KBM-7 (cell line): Measurements from ENCODE around the gene LDLRAD4.

Experiments used
- DNase-seq: peaks from one replicate; pipeline ENCODE4 v3.0.0-alpha.2; 2015
- in situ Hi-C: fragments of 300-500 bp; cut with MboI; formaldehyde crosslinking; loops from 2 replicates; pipeline ENCODE4 v1.14.3; 2020; ENCODE audit warnings: low sequenced_read_pairs, low pct_unique_long_range_greater_than_20kb, mixed read lengths

Gene LDLRAD4

GRCh38 chr18:13425357-13426091, 207.0 kb downstream of the LDLRAD4 start:
- in situ Hi-C loops = no loop called here
- peak; percentile 46 for DNase-seq

DNA sequence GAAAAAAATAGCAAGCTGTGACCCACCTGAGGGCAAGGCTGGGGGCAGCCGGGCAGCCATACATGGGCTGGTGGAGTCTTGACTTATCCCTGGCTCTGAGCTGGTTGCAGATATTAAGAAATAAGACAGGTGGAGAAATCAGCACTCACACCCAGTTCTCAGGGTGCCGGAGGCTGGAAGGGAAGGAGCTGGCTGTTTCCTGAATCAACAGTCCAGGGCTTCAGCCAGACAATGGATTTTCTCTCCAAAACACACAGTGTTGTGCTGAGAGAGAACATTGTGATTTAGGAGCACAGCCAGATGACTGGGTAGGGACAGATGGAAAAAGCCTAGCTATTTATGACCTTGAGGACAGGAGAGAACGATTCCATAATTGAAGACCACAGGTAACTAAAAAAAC, 208.8 kb downstream of the LDLRAD4 start:
- DNase-seq = no peak
- in situ Hi-C loops = no loop called here

DNA sequence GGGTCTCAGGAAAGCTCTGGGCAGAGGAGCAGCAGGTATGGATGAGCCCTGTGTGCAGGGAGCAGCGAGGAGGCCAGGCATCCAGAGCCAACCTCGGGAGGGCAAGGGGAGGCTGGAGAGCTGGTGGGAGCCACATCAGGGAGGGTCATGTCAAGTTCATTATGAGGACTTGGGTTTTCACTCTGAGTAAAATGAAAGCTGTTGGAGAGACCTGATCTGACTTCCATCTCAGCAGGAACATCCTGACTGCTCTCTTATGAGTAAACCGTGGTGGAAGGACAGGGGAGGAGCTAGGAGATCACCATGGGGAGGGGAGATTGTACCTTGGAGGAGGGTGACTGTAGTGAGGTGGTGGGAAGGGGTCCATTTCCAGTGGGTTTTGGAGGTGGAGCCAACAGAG, 209.8 kb downstream of the LDLRAD4 start:
- in situ Hi-C loops = no loop called here

DNA sequence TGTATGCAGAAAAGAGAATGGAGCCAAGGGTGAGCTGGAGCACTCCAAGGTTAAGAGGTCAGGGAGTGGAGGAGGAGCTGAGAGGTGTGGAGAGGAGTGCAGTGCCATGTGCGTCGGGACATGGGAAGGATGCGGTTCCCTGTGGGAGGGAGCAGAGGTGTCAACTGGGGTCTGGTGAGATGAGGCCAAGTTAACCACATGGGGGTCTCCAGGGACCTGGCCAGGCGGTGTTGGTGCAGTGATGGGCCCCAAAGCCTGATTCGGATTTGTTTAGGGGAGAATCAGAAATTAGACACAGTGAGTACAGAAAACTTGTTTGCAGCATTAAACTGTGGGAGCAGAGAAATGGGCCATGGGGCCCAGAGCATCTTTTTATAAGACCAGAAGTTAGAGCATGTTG, 210.5 kb downstream of the LDLRAD4 start:
- in situ Hi-C loops = no loop called here

More for the DNA sequence above, 209.8 kb downstream of the LDLRAD4 start:
- no peak for DNase-seq

DNA sequence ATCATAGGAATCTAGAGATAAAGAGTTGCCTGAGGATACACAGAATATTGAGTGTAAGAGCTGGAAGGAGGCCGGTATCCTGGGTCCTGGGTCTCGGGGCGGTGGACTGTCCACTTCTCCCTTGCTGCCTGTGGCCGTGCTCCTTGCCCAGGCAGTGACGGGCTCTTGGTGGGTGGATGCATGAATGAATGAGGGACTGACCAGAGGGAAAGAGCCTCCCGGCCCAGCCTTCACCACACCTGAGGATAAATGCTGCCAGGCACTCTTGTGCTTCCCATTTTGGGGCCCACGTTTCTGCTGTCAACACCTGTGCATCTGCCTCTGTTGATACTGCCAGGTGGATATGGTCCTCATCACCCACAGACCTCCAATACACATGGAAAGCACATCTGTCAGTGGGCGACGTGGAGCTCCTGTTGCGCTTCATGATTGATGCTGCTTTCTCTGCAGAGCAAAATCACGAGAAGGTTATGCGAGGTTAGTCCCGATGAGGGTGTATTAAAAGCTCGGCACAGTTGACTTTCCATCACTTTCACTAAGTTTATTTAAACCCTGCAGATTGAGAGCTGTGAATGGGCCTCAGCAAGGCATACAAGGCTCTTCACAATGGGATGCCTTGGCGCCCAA, 211.4 kb downstream of the LDLRAD4 start:
- in situ Hi-C loops = no loop called here
- no peak for DNase-seq

More for the DNA sequence above, 210.5 kb downstream of the LDLRAD4 start:
- no peak for DNase-seq

DNA sequence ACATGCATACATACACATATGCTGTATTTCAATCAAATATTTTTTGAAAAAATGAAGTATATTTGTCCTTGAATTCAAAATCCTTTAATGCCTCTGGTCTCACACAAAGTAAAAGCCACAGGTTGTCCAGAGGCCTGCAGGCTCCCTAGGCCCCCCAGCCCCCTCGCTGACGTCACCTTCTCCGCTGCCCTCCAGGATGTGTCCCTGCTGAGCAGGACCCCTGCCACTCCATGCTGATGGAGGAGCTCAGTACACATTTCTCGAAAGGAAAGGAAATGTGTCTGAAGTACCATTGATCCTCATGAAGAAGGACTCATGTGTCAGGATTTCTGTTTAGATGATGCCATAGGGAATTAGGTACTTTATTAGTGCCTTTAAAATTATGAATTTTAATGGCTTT, 212.1 kb downstream of the LDLRAD4 start:
- no peak for DNase-seq
- in situ Hi-C loops = no loop called here

DNA sequence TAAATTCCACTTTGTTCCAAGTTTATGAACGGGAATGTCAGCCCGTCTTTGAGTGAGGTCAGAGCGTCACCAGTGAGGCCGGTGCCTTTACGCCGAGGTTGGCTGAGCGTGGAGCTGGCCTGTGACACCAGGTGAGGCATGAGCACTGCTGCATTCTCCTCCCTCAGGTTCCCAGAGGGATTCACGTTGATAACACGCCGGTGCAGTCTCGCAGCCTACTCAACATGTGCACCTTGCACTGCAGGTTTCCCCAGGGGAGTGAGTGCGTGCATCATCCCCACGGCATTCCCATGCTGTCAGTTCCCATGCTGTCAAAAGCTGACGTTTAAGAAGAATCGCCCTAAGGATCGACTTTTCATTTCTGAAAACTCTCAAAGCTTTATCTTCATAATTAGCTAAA, 213.3 kb downstream of the LDLRAD4 start:
- in situ Hi-C loops = no loop called here

GRCh38 chr18:13433125-13433524, 214.6 kb downstream of the LDLRAD4 start:
- in situ Hi-C loops = no loop called here
- DNase-seq = no peak

More for the DNA sequence above, 213.3 kb downstream of the LDLRAD4 start:
- DNase-seq = no peak

GRCh38 chr18:13433685-13434084, 215.1 kb downstream of the LDLRAD4 start:
- DNase-seq = no peak
- in situ Hi-C loops = no loop called here

- in situ Hi-C loops = no loop called here
- DNase-seq = no peak
These were observed 216.3 kb downstream of the LDLRAD4 start for GRCh38 chr18:13434854-13435253.

- in situ Hi-C loops = no loop called here
- DNase-seq = no peak
These were observed 217.2 kb downstream of the LDLRAD4 start for GRCh38 chr18:13435586-13436333.

DNA sequence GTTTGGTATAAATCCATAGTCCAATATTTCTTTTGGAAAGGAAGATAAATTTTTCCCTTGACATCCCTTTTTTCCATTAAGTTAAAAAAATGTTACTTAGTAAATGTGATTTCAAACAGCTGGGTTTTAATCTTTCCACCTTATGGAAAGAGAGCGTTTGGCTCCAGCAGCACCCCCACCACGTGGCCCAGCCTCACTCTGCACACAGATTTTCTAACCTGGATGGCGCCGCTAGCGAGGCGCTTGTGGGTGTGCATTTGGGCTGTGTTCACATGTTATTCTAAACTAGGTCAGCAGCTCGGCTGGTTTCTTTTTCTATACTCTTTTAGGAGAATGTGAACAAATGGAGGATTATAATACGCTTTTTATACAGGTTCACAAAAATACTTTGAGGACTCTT, 218.0 kb downstream of the LDLRAD4 start:
- in situ Hi-C loops = no loop called here
- DNase-seq = no peak

DNA sequence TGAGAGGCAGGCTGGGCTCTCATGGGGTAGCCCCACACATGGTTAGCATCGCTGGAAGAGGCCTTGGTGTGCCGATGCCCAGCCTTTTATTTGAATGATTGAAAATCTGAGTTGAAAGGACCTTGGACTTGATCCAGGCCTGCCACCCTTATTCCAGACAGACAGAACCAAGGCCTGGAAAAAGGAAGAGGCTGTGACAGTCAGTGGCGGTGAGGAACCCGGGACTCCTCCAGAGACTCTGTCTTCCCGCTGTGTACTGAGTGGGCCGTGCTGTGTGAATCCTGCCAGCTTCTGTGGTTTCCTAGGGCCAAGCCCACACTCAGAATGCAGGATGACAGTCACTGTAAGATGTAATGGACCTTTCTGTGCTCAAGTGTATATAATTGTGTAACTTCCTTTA, 218.5 kb downstream of the LDLRAD4 start:
- DNase-seq = peak; percentile 61
- in situ Hi-C loops = no loop called here

DNA sequence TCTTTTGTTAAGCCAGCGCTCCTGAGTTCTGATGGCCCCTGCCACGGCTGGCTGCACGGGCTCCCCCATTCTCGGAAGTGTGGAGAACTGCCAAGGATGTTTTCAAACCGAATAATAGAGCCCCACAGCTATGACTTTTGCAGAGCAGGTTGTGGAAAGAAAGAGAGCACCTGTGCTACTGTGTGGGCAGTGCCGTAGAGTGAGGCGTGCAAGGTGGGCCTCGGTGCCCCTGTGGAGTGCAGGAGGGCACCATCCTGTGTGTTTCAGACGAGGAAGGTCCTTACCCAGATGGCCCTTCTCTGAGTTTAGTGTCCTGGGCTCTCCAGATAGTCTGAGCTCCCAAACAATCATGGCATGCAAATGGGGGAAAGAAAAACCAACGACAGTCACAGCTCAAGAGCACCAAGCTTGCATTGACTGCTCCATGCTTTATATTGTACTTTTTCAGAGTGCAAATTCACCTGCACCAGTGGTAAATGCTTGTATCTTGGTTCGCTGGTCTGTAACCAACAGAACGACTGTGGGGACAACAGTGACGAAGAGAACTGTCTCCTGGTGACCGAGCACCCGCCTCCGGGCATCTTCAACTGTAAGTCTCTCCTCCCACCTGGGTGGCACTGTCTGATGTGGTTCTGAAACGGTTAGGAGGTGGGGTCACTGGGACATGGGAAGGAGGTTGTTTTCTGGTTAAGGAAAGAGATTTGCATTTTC, 219.4 kb downstream of the LDLRAD4 start:
- in situ Hi-C loops = no loop called here
- no peak for DNase-seq

DNA sequence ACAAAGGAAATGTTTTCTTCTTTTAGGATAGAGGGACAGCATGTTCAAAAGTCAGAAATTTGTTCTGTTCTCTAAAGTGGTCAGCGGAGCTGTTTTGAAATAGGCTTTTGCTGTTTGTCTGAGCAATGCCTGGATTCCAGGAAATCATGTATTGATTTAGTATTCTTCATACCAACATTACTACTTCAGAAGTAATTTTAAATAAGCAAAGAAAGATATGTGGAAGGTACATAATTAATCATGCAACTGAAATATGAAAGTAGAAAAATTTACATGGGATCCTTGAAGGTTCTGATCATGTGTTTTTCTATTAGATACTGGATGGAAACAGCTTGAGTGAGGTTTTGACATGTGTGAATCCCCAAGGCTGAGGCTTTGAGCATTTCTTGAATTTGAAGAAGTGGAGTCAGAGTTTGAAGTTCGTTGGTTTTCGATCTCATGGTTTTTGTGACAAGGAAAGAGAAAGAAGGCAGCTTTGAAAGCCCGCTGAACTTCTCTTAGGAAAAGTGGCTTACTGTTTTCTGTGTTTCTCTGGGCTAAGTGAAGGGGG, 220.0 kb downstream of the LDLRAD4 start:
- no peak for DNase-seq
- in situ Hi-C loops = no loop called here

- no peak for DNase-seq
- in situ Hi-C loops = no loop called here
These were observed 220.9 kb downstream of the LDLRAD4 start for GRCh38 chr18:13439461-13439860.

- DNase-seq = no peak
- in situ Hi-C loops = no loop called here
These were observed 222.0 kb downstream of the LDLRAD4 start for GRCh38 chr18:13440277-13441248.

DNA sequence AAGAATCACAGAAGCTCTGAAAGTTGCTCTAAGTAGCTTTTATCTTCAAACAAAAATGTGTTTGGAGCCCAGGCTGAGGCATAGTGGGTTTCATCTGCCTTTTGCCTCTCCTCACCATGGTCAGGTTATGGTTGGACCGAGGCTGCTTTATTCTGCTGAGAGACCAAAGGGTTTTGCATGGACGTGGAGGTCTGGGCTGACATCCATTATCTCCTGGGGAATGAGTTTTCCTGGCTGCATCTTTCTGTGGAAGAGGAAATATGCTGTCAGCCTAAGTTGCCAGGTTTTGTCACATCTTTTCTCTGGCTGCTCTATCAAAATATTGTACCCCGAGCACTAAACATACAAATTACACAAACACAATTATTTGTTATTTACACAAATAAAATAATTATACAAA, 223.2 kb downstream of the LDLRAD4 start:
- in situ Hi-C loops = no loop called here
- DNase-seq = no peak
